ENCODE data around the gene SEMA4D.

SEMA4D gene

GRCh38 chr9:89412951-89413350 is 85.0 kb downstream of the SEMA4D start:
- Histone ChIP-seq H3K36me3 (no peaks in the 10 kb centered on the region), H3K4me3 (no peak overlapping the region), H3K9me3 (no peaks in the 10 kb centered on the region), H3K27ac (no peak overlapping the region), H3K4me1 (no peaks in the 10 kb centered on the region), H3K27me3 (no peaks in the 10 kb centered on the region)
- no peak for TF ChIP-seq CTCF (IDR thresholded peaks at IDR 0.05)
- no peak for DNase-seq
- intact Hi-C loops (cut with DNase I; ENCODE audit: low total_unique reads), result no loop called here

GRCh38 chr9:89412541-89412940 is 85.4 kb downstream of the SEMA4D start:
- no peak overlapping the region for H3K27ac ChIP-seq
- no peaks in the 10 kb centered on the region for H3K27me3 ChIP-seq
- no peak overlapping the region for H3K4me3 ChIP-seq
- no peak for TF ChIP-seq CTCF (IDR thresholded peaks at IDR 0.05)
- no peak for DNase-seq
- H3K9me3 ChIP-seq, result no peaks in the 10 kb centered on the region
- intact Hi-C loops (cut with DNase I; ENCODE audit: low total_unique reads), result no loop called here
- H3K36me3 ChIP-seq, result no peaks in the 10 kb centered on the region
- no peaks in the 10 kb centered on the region for H3K4me1 ChIP-seq

GRCh38 chr9:89411759-89412158 is 86.2 kb downstream of the SEMA4D start:
- Histone ChIP-seq H3K9me3 (no peaks in the 10 kb centered on the region), H3K4me3 (no peak overlapping the region), H3K27ac (no peak overlapping the region), H3K27me3 (no peaks in the 10 kb centered on the region), H3K4me1 (no peaks in the 10 kb centered on the region), H3K36me3 (no peaks in the 10 kb centered on the region)
- no peak for TF ChIP-seq CTCF (IDR thresholded peaks at IDR 0.05)
- DNase-seq, result no peak
- intact Hi-C loops (cut with DNase I; ENCODE audit: low total_unique reads), result no loop called here

- Histone ChIP-seq H3K9me3 (no peaks in the 10 kb centered on the region), H3K36me3 (no peaks in the 10 kb centered on the region), H3K4me1 (no peaks in the 10 kb centered on the region), H3K27me3 (no peaks in the 10 kb centered on the region), H3K4me3 (no peak overlapping the region), H3K27ac (no peak overlapping the region)
- no peak for DNase-seq
- intact Hi-C loops (cut with DNase I; ENCODE audit: low total_unique reads), result no loop called here
- no peak for TF ChIP-seq CTCF (IDR thresholded peaks at IDR 0.05)
Measured at GRCh38 chr9:89410641-89411350, 87.1 kb downstream of the SEMA4D start.

- TF ChIP-seq CTCF (IDR thresholded peaks at IDR 0.05), result no peak
- intact Hi-C loops (cut with DNase I; ENCODE audit: low total_unique reads), result no loop called here
- no peak overlapping the region for H3K27ac ChIP-seq
- no peaks in the 10 kb centered on the region for H3K9me3 ChIP-seq
- H3K4me3 ChIP-seq, result no peak overlapping the region
- no peaks in the 10 kb centered on the region for H3K36me3 ChIP-seq
- H3K4me1 ChIP-seq, result no peaks in the 10 kb centered on the region
- no peaks in the 10 kb centered on the region for H3K27me3 ChIP-seq
- no peak for DNase-seq
Measured at GRCh38 chr9:89410022-89410421, 87.9 kb downstream of the SEMA4D start.

GRCh38 chr9:89409466-89409865 is 88.4 kb downstream of the SEMA4D start:
- Histone ChIP-seq H3K27me3 (no peaks in the 10 kb centered on the region), H3K4me1 (no peaks in the 10 kb centered on the region), H3K9me3 (no peaks in the 10 kb centered on the region), H3K36me3 (no peaks in the 10 kb centered on the region), H3K4me3 (no peak overlapping the region), H3K27ac (no peak overlapping the region)
- DNase-seq, result no peak
- TF ChIP-seq CTCF (IDR thresholded peaks at IDR 0.05), result no peak
- intact Hi-C loops (cut with DNase I; ENCODE audit: low total_unique reads), result no loop called here

Data from tibial artery (tissue), 4 donors.